Gastrocnemius medialis (tissue), 4 donors: ENCODE data around the gene AP1G2. TPM values are rescaled to one million over a fixed set of nuclear protein-coding genes. Genes with fewer than 3 reads are reported as not detected.
"Not testable (repeated sequence)": the region's sequence is repeated elsewhere in the genome, so short reads cannot be mapped to it uniquely, and the experiment has no call there.

Experiments
- ATAC-seq, 2 donors: fragments of 150-250 bp; one replicate each; pipeline ENCODE4 v1.9.1; 2016
- DNase-seq, 2 donors: peaks; one replicate each; pipeline ENCODE4 v3.0.0-alpha.2; 2019
- H3K27ac ChIP-seq, 4 donors: fragments of 200-600 bp; sonication (generic); 1 replicate in 1 of 4; 2 replicates in 3 of 4; pipeline ENCODE4 v1.5.1; 2016 to 2018; ENCODE audit warnings: mild to moderate bottlenecking in 2 of 4, moderate library complexity in 1 of 4
- H3K27me3 ChIP-seq, 3 donors: fragments of 200-600 bp; sonication (generic) in 2 of 3; 1 replicate in 1 of 3; 2 replicates in 2 of 3; pipeline versions ENCODE4 v1.5.1 to v1.6.0; 2016 to 2019; ENCODE audit warnings: mild to moderate bottlenecking in 1 of 3, moderate library complexity in 1 of 3
- H3K36me3 ChIP-seq, 2 donors: fragments of 200-600 bp; sonication (generic) in 1 of 2; one replicate each; pipeline ENCODE4 v1.5.1; 2017 to 2018
- H3K4me1 ChIP-seq, 2 donors: fragments of 200-600 bp; sonication (generic) in 1 of 2; one replicate each; pipeline ENCODE4 v1.5.1; 2016 to 2017; ENCODE audit warnings: mild to moderate bottlenecking in 2 of 2
- H3K4me3 ChIP-seq, 4 donors: fragments of 200-600 bp; sonication (generic) in 3 of 4; 1 replicate in 1 of 4; 2 replicates in 3 of 4; pipeline ENCODE4 v1.5.1; 2016 to 2019; ENCODE audit warnings: mild to moderate bottlenecking in 2 of 4
- H3K9me3 ChIP-seq, 3 donors: fragments of 200-600 bp; sonication (generic) in 2 of 3; 1 replicate in 1 of 3; 2 replicates in 2 of 3; pipeline ENCODE4 v1.5.1; 2016 to 2019
- CTCF ChIP-seq, 5 experiments: fragments of 450-650 bp in 3 of 5; fragments of 200-600 bp in 2 of 5; sonication (generic) in 2 of 5; IDR thresholded peaks in 4 of 5; conservative IDR thresholded peaks in 1 of 5; 1 replicate in 4 of 5; 2 replicates in 1 of 5; pipeline ENCODE4 v1.5.1; 2016 to 2019; ENCODE audit warnings: antibody characterized with exemption in 5 of 5, mild to moderate bottlenecking in 3 of 5, moderate library complexity in 3 of 5
- POLR2A ChIP-seq, 2 donors: fragments of 450-650 bp; IDR thresholded peaks; one replicate each; pipeline ENCODE4 v1.6.1; 2017; ENCODE audit warnings: antibody characterized with exemption in 2 of 2, mild to moderate bottlenecking in 2 of 2, moderate library complexity in 2 of 2
- in situ Hi-C, 4 donors: fragments of 200-750 bp; cut with MboI; loops; one replicate each; pipeline versions ENCODE4 v1.15.0 to v1.8.0; 2017; ENCODE audit warnings: low sequenced_read_pairs in 4 of 4
- intact Hi-C: fragments of 100-400 bp; cut with DNase I; formaldehyde crosslinking; loops from one replicate; pipeline ENCODE4 v1.15.1; 2023; ENCODE audit warnings: low total_unique reads
- total RNA-seq, 4 donors: library from RNA; depleted of rRNA; stranded (reverse); fragments of >200 nt; gene quantifications; one replicate each; pipeline versions ENCODE4 v1.1.0 to v1.2.3, GENCODE V29; 2016

The AP1G2 gene
- total RNA-seq, 4 donors from 2014 or later = 1.5 to 31.5 (median 7.8) TPM

- no peaks in the 10 kb centered on the region for H3K4me1 ChIP-seq
- no peak overlapping the region for H3K4me3 ChIP-seq
- H3K36me3 ChIP-seq = no peaks in the 10 kb centered on the region
- DNase-seq = peak; percentile 52 to 59
- ATAC-seq = peak in 1 of 2 donors; percentile 51
- H3K27ac ChIP-seq = no peak overlapping the region
- in situ Hi-C loops (no loop called here), intact Hi-C loops (no loop called here)
- TF ChIP-seq CTCF (IDR thresholded peaks at IDR 0.05 in 4 of 5, conservative IDR thresholded peaks at IDR 0.05 in 1 of 5) (peak in 4 of 5 experiments; percentile 20 to 51 (median 42)), POLR2A (IDR thresholded peaks at IDR 0.05) (no peak)
- H3K27me3 ChIP-seq = peaks cover 0 to 4% (median 3%) of the 10 kb centered on the region in 3 donors
- no peaks in the 10 kb centered on the region for H3K9me3 ChIP-seq
These were observed 21.4 kb upstream of the AP1G2 start for GRCh38 chr14:23588884-23589598.

- peaks cover 4 to 16% (median 9%) of the 10 kb centered on the region in 3 donors for H3K27me3 ChIP-seq
- H3K4me1 ChIP-seq, H3K9me3 ChIP-seq, intact Hi-C loops, H3K36me3 ChIP-seq, H3K27ac ChIP-seq, DNase-seq, in situ Hi-C loops, ATAC-seq, H3K4me3 ChIP-seq: not testable (repeated sequence)
These were observed 17.1 kb upstream of the AP1G2 start for GRCh38 chr14:23584527-23585203.

GRCh38 chr14:23583761-23584526 lies 16.4 kb upstream of the AP1G2 start:
- DNase-seq, H3K4me3 ChIP-seq, ATAC-seq, H3K4me1 ChIP-seq, H3K27ac ChIP-seq, H3K36me3 ChIP-seq, intact Hi-C loops, in situ Hi-C loops, H3K9me3 ChIP-seq: not testable (repeated sequence)
- H3K27me3 ChIP-seq = peaks cover 9 to 17% (median 13%) of the 10 kb centered on the region in 3 donors

GRCh38 chr14:23582906-23583760 lies 15.5 kb upstream of the AP1G2 start:
- Histone ChIP-seq H3K4me1 (no peaks in the 10 kb centered on the region), H3K4me3 (no peak overlapping the region), H3K36me3 (no peaks in the 10 kb centered on the region), H3K27ac (no peak overlapping the region), H3K9me3 (no peaks in the 10 kb centered on the region), H3K27me3 (peaks cover 18 to 25% (median 21%) of the 10 kb centered on the region in 3 donors)
- TF ChIP-seq CTCF (IDR thresholded peaks at IDR 0.05 in 4 of 5, conservative IDR thresholded peaks at IDR 0.05 in 1 of 5) (no peak), POLR2A (IDR thresholded peaks at IDR 0.05) (no peak)
- DNase-seq (no peak), ATAC-seq (no peak)
- in situ Hi-C loops = no loop called here
- intact Hi-C loops = no loop called here

GRCh38 chr14:23580948-23581281 lies 13.3 kb upstream of the AP1G2 start:
- ATAC-seq = no peak
- no peaks in the 10 kb centered on the region for H3K4me1 ChIP-seq
- in situ Hi-C loops = no loop called here
- H3K36me3 ChIP-seq = no peaks in the 10 kb centered on the region
- intact Hi-C loops = no loop called here
- H3K4me3 ChIP-seq = no peak overlapping the region
- H3K27ac ChIP-seq = no peak overlapping the region
- H3K9me3 ChIP-seq = no peaks in the 10 kb centered on the region
- TF ChIP-seq CTCF (IDR thresholded peaks at IDR 0.05 in 4 of 5, conservative IDR thresholded peaks at IDR 0.05 in 1 of 5) (no peak), POLR2A (IDR thresholded peaks at IDR 0.05) (no peak)
- no peak for DNase-seq
- peaks cover 36 to 44% (median 40%) of the 10 kb centered on the region in 3 donors for H3K27me3 ChIP-seq
